Measurements from ENCODE around the gene ULBP3.
"Not testable (repeated sequence)": the region's sequence is repeated elsewhere in the genome, so short reads cannot be mapped to it uniquely, and the experiment has no call there.

The ULBP3 gene

DNA sequence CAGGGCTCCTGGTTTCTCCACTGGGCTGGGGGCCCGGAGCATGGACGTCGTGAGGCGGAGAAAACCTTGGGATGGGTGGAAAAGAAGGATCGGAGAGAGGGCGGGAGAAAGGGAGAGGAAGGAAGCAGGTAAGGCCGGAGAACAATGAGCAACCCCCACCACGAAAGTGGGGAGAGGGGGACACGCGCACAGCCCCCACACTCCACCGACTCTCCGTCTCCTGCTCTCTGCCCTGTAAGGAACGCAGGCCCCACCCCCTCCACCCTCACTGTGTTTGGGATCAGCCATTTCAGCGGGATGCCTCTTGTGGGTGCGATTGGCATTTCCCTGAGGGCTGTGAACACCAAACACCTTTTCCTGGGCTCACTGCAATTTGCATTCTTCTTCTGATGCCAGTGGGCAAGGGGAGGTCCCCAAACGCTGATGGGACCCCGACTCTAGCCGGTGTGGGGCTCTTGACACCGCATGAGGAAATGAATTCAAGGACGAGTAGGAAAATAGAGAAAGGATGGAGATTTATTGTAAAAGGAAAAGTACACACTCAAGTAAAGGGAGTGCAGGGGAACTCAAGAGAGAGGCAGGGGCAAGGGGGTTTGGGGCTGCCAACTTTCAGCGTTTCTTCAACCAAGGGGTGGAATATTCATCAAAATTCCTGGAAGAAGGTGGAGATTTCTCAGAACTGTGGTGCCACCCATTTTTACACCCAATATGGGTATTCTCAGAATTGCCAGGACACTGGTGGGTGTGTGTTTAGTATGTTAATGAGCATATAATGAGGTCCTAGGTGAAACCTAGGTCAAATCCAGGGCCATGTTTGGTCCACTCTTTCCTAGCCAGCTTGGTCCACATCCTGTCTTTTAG lies 30.5 kb downstream of the ULBP3 start:
- no peak for DNase-seq

DNA sequence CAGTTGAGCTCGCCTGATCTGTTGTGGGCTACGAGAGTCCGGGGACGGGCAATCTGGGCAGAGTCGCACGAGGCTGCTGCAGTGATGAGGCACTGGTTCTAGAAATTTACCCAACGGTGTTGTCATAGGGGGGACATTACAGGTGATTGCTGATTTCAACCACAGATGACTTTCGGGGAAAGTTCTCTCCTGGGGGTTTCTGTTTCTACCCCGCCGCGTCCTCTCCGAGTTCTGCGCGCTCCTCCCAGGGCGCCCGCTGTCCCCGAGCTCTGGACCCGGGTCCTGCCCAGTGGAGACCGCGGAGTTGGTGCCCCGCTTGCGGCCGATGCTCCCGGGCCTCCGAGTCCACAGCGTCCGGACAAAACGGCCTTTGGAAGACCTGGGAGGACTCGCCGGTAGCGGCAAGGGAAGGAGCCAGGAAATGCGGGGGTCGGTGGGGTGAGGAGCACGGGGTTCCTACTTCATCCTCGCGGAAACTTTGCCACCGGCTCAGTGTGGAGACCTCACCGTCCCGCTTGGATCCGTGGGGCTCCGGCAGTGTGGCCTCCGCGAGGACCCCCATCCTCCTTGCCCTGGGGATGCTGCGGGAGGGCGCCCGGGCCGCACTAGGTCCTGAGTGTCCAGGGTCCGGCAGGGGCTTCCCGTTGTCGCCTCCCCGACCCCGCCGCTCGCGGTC lies 31.3 kb downstream of the ULBP3 start:
- no peak for DNase-seq

DNA sequence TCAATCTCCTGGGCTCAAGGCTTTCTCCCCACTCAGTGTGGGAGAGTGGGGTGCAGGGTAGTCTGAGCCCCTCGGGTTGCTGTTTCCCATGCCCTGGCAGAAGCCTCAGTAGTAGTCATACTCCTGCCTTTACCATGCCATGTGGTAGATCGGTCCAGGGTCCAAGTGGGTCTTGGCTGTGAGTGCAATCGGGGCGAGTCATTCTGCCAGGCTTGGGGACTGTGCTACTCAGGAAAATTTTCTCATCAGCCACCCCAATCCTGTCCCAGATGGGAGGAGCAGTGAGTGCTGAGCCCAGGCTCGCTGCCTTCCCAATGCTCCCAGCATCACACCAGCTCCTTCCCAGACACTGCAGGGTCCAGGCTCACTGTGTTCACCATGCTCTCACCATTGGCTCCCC lies 32.8 kb downstream of the ULBP3 start:
- DNase-seq, result no peak

DNA sequence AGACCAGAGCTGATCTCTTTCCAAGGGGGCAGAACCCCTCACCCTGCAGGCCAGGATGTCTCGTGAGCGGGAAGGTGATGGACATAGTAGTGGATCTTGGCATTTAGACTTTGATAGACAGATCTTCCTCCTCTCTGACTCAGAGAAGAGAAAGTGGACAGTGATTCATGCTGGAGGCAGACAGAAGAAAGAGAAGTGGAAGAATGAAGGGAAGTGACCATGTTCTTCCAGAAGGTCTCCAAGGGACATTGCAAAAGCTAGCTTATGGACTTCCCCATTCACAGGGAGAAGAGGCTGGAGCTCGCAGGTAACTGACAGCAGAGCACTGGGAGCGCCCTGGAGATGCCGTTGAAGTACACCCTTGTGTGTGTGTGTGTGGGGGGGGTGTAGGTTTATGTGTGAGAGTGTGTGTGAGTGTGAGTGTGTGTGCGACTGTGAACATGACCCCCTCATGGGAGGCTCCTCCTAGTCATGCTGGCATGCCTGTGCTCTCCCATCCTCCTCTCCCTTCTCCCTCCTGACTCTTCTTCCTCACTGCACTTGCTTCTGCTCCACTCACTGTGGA lies 35.6 kb downstream of the ULBP3 start:
- no peak for DNase-seq

DNA sequence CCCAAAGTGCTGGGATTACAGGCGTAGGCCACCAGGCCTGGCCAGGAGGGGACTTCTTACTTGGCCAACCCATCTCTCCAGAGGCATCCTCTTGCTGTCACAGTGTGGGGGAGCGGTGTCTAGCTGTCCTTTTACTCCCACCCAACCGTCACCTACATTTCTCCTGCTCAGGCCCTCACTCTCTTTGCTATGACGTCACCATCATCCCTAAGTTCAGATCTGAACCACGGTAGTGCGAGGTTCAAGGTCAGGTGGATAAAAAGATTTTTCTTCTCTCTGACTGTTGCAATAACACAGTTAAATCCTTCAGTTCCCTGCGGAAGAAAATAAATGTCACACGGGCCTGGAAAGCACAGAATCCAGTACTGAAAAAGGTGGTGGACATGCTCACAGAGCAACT lies 36.3 kb downstream of the ULBP3 start:
- DNase-seq, result no peak

DNA sequence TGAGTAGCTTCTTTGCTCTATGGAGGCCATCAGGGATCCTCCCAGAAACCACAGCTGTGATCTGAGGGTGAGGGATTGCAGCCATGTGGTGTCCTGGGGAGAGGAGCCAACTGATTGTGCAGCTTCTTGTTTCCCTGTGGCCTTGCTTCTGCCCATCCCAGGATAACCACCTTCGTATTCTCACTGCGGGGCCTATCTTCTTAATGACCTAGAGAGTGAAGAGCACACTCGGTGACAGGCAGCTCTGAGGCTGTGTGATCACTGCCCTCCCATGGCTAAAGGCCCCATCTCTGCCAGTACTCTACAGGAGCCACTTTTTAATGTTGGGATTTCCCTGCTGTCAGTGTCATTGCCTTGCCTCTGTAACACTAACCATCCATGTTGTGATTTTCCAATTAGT lies 38.3 kb downstream of the ULBP3 start:
- no peak for DNase-seq

DNA sequence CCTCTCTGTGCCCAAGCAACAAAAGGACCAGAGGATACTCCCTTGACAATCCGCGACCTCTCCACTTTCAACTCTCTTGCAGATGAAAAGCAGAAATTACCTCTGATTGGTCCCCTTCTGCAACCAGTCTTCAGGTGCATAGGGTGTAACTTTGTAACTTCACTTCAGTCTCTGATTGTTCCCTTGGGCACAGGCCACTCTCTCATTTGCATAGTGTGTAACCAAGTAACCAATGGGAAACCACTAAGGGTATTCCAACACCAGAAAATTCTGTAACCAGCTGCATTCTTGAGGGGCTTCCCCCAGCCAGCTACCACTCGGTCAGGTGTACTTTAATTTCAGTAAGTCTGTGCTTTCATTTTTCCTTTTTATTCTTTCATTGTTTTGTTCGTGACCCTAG lies 39.2 kb downstream of the ULBP3 start:
- DNase-seq, result no peak

DNA sequence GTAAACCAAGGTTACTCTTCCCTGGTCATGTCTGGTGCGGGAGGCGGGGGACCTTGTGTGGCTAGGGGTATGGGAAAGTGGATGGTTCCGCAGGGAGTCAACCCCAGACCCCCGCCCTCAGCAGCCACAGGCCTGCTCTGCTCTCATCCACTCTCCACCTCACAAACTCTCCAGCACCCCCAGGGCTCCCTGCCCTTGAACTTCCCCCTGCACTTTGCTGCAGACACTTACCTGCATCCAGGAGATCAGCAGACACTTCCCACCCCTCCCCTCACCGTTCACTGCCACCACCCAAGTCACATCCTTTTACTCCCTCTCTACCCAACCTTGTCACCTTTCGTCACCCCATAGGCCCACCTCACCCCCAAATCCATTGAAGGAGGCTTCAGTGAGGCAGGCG lies 39.6 kb downstream of the ULBP3 start:
- no peak for DNase-seq

DNA sequence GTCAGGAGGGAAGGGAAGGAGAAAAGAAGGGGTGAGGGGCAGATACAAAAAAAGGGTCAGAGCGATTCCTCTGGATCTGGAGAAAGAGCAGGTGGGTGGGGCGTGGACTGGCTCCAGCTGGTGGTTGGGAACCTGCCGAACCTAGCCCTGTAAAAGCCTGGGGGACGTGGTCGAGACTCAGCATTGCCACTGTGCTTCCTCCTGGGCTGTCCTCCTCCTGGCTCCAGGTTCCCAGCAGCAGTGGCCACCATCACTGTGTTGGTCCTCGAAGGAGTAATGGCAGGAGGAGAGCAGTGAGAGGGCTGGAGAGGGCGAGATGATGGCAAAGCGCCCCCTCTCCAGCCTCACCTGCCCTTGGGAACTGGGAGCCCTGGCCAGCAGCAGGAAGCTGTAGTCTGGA lies 40.1 kb downstream of the ULBP3 start:
- DNase-seq, result no peak

DNA sequence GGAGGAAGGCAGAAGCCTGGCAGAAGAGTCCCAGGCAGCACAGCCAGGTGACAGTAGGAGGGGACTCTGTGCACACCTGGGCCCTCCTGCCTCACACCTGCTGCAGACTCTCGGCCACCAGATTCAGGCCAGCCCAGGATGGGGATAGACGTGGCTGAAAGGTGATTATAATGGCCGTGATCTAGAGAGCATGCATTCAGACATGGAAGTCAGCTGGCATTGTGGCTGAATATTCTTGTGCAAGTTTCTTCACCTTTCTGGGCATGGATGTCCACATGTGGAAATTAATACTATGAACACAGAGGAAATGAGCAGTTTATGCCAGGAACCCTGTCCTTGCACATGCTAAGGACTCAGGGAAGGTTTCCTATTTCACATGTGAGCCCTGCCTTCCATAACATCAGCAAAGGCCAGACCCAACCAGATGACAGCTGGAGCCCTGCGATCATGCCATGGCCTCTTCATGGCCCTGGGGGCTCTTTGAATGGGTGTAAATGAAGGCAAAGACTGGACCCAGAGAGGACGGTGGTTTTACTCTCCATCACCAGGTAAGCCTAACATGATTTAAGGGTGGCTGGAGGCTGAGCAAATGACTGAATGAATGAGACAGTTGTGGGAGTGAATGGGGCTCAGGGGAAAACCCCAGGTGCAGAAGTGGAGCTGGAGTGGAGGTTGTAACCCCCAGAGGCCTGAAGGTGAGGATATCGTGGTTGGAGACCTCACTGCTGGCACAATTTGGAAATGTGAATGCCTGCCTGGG lies 40.9 kb downstream of the ULBP3 start:
- DNase-seq, result no peak

DNA sequence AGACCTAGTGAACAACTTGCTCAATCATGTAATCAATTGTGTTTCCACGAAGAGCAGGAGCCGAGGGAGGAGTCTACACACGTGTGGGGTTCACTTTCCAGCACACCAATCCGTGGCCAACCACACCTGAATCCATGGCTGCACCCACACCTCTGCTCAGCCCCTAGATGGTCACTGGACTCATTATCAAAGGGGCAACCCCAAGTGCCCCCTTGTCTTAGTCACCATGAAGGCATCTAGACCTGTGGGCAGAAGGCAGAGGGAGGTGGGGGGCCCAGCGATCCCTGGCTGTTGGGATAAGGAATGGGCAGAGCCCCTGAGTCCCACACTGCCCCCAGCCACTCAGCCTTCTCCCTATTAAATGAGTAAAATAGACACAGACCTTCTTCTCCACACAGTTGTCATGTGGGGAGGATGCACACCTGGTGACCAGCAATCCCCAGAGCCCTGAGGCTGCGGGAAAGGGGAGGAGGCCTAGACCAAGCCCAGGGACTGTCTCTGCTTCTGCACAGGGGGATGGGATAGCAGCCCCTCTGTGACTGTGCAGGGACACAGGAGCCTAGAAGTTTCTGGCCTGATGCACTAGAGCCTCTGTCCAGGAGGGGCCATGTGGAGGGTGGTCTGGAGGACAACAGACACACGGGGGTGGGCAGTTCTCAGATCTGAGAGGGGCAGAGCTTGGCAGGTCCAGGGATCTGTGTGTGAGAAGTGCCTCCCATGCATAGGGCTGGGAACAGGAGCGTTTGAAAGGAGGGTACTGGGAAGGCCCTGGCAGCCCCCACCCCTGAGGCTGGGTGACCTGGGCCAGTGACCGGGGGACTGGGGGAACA lies 41.7 kb downstream of the ULBP3 start:
- DNase-seq, result no peak

DNA sequence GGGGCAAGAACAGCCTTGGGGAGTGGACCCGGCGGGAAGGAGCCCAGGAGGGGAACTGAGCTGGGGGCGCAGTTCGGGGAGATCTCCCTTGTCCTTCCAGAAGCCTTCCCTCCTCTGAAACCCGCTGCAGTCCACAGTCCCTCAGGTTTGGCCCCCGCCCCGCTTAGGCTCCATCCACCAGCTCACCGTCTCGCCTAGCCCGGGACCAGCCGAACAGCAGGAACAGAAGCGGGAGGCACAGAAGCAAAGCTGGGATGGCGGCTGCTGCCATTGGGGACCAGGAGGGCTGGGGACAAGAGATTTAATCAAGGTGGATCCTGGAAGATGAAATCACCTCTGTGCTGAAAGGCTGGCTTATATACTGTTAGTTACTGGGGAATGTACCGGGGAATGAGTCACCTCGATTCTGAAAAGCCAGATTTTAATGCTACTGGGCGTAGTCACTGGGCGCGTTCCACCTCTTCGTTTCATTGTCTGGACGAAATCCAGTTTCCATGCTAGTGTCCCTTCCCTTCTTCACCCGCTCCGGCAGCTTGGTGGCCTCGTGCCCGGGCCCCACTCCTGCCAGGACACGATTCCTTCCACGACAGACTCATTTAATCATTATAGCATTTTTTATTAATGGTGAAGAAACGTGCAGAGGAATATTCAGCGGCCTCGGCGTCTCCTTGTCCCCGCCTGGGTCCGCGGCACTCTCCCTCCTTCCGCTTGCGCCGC lies 43.6 kb downstream of the ULBP3 start, which contains the start of gene RAET1L:
Gene RAET1L, minus strand, starts transcription at position 332 of the 717 bp plus-strand sequence. Its CDS starts 61 bp downstream, at position 271.
- no peak for DNase-seq

DNA sequence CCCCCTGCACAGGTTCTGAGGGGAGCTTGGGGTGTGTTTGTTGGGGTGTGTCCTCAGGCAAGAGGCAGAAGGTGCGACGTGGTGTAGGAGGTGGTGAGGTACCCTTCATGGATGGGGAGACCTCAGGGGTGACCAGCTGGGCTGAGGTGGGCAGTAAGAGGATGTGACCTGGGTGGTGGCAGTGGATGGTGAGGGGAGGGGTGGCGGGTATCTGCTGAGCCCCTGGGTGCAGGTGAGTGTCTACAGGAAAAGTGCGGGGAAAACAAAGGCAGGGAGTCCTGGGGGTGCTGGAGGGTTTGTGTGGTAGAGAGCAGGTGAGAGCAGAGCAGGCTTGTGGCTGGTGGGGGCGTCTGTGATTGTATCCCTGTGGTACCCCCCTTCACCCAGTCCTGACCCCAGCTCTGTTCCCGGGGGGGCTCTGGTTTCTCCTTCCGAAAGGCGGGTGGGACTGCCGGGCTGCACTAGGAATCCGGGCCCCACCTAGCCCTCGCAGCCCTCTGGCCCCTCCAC lies 44.2 kb downstream of the ULBP3 start:
- no peak for DNase-seq

DNA sequence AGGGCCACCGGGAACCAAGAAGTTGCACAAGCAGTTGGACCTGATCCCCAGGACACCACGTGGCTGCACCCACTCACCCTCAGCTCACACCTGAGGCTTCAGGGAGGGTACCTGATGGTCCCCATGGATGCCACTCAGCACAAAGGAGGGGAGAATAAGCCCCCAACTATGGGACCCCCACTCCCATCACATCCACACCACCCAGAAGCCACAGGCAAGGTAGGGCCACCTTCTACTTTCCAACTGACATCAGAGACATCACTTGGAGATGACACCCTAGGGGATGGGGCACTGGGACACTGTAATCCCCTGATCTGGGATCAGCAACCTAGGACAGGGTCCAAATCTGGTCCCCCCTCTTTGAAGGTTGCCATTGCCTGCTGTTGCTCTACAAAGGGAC lies 44.9 kb downstream of the ULBP3 start:
- not testable (repeated sequence) for DNase-seq

DNA sequence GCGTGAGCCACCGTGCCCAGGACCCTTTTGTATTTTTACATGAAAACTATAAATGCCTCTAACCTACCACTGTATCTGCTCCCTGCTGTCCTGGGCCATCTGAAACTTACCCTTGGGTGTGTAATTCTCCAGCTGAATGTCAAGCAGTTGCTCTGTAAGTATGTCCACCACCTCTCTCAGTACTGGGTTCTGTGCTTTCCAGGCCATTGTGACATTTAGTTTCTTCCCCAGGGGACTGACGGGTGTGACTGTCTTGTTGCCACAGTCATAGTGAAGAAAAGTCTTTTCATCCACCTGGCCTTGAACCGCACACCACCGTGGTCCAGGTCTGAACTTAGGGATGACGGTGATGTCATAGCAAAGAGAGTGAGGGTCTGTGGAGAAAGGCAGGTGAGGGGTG lies 47.1 kb downstream of the ULBP3 start:
- not testable (repeated sequence) for DNase-seq

DNA sequence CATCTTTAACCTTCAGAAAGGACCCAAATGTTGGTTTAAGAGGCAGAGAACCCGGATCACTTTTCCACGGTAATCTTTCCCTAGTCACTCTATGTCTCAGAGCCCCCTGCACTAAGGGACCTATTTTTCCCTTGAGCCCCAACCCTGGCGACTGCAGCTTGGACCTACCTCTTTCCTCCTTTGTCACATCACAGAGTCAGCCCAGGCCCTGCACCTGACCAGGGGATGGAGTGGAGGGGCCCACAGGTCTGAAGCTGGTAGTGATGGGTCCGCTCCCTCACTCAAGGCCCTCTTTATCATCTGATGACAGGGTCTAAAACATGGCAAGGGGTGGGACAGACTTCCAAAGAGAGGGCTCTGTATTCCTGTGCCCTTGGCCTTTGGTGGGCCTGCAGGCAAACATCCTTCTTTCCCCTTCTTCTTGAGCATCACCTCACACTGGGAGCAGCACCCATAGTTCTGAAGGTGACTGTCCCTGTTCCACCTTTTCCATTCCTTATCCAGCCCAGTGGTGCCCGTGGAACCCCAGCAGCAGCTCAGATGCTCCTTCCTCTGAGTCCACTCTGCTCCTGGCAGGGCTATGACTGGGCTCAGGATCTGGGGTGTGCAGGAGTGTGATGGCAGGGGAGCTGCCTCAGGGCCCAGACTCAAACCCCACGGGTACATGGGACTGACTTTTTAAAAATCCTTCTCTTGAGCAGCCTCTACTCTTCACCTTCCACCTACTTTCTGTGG lies 49.9 kb downstream of the ULBP3 start:
- no peak for DNase-seq

DNA sequence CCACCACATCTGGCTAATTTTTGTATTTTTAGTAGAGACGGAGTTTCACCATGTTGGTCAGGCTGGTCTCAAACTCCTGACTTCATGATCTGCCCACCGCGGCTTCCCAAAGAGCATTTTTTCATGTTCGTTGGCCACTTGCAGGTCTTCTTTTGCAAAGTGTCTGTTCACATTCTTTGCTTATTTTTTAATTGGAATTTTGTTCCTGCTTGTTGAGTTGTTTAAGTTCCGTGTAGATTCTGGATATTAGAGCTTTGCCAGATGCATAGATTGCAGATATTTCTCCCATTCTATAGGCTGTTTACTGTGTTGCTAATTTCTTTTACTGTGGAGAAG lies 51.8 kb downstream of the ULBP3 start:
- DNase-seq, result not testable (repeated sequence)

DNA sequence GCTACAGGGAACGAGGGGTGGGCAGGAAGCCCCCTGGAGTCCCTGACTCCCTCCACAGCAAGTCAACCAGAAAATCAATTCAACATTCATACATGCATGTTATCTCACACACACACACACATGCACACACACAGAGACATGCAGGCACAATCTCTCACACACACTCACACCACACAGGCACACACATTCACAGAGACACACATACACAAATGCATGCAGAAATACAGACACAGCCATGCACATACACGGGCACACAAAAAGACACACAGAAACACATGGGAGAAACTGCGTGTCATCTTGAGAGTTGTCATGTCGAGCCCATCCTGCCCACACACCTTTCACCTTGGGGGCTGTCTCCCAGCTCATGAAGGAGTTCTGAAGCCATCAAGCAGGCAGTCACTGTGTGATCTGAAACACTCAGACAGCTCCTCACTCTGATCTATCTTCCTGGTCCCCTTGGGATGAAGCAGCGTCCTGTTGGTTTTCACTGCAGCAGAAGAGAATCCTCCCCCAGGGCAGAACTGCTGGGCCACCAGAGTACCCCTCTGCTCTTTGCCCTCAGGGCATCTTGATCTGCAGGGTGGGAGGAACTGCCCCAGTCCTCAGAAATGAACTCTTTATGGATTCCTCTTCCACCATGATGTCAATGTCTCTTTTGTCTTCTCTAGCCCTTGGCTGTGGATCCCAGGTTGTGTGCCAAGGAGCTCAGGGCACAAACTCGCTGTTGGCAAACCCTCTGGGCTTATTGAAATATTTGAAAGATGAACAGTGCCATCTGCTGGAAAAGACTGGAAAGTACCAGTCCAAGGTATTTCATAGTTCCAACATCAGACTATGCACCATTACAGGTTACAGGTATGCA lies 52.4 kb downstream of the ULBP3 start:
- DNase-seq, result peak; percentile 29

DNA sequence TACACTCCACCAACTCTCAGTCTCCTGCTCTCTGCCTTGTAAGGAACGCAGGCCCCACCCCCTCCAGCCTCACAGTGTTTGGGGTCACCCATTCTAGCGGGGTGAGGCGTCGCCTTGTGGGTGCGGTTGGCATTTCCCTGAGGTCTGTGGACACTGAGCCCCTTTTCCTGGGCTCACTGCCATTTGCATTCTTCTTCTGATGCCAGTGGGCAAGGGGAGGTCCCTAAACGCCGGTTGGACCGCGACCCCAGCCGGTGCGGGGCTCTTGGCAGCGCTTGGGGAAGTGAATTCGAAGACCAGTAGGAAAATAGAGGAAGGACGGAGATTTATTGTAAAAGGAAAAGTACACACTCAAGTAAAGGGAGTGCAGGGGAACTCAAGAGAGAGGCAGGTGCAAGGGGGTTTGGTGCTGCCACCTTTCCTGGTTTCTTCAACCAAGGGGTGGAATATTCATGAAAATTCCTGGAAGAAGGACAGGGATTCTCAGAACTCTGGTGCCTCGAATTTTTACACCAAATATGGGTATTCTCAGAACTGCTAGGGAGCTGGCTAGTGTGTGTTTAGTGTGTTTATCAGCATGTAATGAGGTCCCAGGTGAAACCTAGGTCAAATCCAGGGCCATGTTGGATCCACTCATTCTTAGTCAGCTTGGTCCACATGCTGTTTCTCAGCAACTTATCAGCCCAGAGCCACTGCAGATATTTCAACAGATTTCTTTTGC lies 53.5 kb downstream of the ULBP3 start:
- DNase-seq, result not testable (repeated sequence)
